Coronary artery (tissue), 2 donors: ENCODE measurements around the gene TMEM89.

ENCODE experiments used
- DNase-seq: peaks from one replicate; pipeline ENCODE4 v3.0.0-alpha.2; 2017; ENCODE audit warnings: low spot score
- H3K27ac ChIP-seq, 2 donors: fragments of 200-600 bp; sonication (generic); one replicate each; pipeline ENCODE4 v1.5.1; 2016 to 2019
- H3K4me3 ChIP-seq: fragments of 200-600 bp; sonication (generic); 2 replicates; pipeline ENCODE4 v1.5.1; 2016; ENCODE audit warnings: mild to moderate bottlenecking, moderate library complexity
- TF ChIP-seq, protein P1 (sequence below): fragments of 200-600 bp; sonication (generic); IDR thresholded peaks from one replicate; pipeline ENCODE4 v1.5.1; 2019; ENCODE audit warnings: antibody characterized with exemption

TMEM89 gene

DNA sequence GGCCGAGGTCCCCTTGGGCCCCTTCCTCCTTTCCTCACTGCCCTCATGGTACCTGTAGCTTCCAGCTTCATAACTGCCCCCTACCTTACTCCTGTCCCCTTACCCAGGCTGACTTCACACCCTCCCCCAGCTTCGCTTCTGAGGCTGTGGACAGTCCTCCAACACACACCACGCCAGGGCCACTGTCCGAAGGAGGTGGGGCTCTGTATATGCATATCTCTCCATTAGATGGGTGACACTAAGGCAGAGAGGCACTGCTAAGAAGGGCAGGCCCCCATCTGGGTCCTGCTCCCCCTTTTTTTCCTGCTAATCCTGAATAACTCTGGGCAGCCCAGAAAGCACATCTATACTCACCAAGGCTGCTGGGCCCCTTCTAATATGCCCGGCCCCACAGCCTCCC is 25.4 kb downstream of the TMEM89 start:
- Histone ChIP-seq H3K4me3 (no peak overlapping the region), H3K27ac (peak overlapping the region; percentile 82 to 96)
- TF ChIP-seq, protein P1, sequence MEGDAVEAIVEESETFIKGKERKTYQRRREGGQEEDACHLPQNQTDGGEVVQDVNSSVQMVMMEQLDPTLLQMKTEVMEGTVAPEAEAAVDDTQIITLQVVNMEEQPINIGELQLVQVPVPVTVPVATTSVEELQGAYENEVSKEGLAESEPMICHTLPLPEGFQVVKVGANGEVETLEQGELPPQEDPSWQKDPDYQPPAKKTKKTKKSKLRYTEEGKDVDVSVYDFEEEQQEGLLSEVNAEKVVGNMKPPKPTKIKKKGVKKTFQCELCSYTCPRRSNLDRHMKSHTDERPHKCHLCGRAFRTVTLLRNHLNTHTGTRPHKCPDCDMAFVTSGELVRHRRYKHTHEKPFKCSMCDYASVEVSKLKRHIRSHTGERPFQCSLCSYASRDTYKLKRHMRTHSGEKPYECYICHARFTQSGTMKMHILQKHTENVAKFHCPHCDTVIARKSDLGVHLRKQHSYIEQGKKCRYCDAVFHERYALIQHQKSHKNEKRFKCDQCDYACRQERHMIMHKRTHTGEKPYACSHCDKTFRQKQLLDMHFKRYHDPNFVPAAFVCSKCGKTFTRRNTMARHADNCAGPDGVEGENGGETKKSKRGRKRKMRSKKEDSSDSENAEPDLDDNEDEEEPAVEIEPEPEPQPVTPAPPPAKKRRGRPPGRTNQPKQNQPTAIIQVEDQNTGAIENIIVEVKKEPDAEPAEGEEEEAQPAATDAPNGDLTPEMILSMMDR, result no peak
- DNase-seq, result no peak

DNA sequence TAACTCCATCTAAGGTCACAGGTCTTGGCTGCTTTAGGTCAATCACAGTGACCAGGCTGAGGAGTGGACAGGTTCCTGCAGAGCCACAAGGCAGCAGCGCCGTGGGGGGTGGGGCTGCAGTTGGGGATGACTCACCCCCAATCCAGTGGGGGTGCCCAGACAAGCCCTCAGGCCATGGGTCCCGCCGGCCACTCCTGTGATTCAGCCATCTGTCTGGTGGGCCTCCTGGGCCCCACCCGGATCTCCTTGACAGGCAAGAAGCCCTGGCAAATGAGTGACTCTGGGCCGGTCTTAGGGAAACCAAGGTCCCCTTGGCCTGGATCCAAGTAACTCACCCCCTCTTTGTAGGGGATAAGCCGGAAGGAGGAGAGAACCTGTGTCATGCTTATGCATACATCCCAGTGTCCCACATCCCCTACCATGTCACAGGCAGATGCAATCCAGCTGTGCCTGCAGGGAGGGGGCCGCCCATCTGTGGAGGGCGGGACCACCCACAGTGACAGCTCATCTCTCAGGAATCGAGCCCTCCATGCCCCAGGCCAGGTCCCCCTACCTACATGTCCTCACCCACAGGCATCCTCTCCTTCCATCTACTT is 25.9 kb downstream of the TMEM89 start:
- H3K4me3 ChIP-seq, result peak overlapping the region; percentile 72
- H3K27ac ChIP-seq, result peak overlapping the region; percentile 82 to 96
- TF ChIP-seq, protein P1, result no peak
- DNase-seq, result peak; percentile 84

DNA sequence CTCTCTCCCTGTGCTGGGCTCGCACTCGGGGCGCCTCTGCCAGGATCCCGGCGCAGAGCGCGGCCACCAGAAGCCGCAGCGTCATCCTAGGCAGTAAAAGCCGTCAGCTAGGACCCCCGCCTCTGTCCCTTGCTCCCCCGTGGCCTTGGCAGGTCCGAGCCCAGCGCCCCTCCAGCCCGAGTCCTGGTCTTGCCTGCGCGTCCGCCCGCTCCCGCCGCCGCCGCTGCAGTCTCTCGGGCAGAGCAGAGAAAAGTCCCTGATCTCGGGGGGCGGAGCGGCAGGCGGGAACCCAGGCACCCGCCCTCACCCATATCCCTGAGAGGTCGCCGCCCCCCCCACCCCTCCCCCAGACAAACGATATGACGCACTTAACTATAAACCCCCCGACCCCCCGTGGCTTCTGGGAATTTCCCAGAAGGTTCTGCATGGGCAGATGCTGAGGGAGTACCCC is 26.5 kb downstream of the TMEM89 start, which contains the start of gene COL7A1:
Gene COL7A1, minus strand, starts transcription at position 255 of the 451 bp plus-strand sequence. Its CDS starts 170 bp downstream, at position 85.
- peak within 1 kb of the TSS; percentile 72 for H3K4me3 ChIP-seq
- DNase-seq, result no peak
- TF ChIP-seq, protein P1, result no peak
- peak within 1 kb of the TSS; percentile 82 to 96 for H3K27ac ChIP-seq

DNA sequence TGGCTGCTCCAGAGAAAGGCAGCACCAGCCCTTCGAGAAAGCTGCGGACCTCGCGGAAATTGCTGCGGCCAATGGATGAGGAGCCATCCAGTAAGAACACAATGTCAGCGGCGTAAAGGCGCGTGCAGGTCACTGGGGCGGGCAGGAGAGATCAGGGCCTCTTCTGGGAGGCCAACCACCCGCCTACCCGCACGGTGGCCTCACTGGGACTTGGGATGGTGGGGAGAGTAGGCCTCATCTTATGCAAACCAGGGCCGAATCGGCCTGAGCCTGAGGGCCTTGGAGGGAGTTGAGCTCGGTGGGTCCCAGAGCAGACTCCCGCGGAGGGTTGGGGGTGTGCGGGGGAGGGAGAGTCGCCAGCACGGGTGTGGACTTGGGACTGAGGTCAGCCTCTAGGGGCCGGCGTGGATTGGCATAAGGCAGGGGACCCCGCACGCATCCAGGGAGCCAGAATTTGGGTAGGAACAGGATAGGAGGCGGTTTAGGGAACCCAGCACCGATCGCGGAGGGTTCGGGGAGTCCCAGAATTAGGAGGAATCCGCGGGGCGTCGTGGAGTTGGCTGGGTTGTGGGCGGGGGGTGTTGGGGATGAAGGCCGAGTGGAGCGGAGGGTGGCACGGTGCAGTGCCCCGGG is 27.0 kb downstream of the TMEM89 start:
- no peak for DNase-seq
- Histone ChIP-seq H3K4me3 (peak overlapping the region; percentile 72), H3K27ac (peak overlapping the region in 1 of 2 donors; percentile 96)
- TF ChIP-seq, protein P1, result no peak

DNA sequence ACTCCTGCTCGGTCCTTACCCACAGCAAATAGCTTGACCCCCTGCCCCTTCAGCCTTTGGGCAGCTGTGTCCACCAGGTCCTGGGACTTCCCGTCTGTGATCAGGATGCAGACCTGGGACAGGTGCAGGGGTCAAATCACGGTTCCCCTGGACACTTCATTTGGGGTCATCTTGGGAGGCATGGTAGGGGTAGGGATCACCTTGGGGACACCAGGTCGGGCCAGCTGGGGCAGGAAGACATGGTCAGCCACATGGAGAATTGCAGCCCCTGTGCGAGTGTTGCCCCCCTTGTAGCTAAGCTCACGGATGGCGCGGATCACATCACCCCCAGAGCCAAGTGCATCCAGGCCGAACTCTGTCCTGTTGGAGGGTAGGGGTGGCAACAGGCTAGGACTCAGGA is 28.2 kb downstream of the TMEM89 start:
- Histone ChIP-seq H3K4me3 (no peak overlapping the region), H3K27ac (no peak overlapping the region)
- no peak for DNase-seq
- TF ChIP-seq, protein P1, result no peak

DNA sequence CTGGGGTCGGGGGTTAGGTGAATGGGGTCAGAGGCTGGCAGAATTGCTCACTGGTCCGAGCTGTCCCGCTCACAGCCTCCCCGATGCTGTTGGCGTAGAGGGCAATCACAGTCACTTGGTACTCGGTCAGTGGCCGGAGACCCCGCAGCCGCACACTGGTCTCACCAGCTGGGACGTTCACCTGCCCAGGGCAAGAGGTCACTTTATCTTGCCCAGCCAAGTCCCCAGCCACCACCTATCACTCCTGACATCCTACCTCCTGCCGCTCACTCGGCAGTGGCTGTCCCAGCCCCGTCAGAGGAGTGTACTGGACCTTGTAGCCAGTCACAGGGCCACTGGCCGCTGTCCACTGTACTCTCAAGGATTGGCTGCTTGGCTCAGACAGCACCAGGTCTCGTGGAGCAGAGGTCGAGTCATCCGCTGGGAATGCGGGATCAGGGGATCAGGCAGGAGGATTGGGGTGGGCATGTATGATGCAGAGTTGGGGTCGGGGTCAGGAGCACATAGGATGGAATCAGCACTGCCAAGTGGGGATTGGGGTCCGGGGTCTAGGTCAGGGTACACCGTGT is 29.0 kb downstream of the TMEM89 start:
- DNase-seq, result no peak
- Histone ChIP-seq H3K27ac (no peak overlapping the region), H3K4me3 (no peak overlapping the region)
- TF ChIP-seq, protein P1, result no peak
